ENCODE results near the gene WDR91.
"Not testable (repeated sequence)": the region's sequence is repeated elsewhere in the genome, so short reads cannot be mapped to it uniquely, and the experiment has no call there.

The WDR91 gene

DNA sequence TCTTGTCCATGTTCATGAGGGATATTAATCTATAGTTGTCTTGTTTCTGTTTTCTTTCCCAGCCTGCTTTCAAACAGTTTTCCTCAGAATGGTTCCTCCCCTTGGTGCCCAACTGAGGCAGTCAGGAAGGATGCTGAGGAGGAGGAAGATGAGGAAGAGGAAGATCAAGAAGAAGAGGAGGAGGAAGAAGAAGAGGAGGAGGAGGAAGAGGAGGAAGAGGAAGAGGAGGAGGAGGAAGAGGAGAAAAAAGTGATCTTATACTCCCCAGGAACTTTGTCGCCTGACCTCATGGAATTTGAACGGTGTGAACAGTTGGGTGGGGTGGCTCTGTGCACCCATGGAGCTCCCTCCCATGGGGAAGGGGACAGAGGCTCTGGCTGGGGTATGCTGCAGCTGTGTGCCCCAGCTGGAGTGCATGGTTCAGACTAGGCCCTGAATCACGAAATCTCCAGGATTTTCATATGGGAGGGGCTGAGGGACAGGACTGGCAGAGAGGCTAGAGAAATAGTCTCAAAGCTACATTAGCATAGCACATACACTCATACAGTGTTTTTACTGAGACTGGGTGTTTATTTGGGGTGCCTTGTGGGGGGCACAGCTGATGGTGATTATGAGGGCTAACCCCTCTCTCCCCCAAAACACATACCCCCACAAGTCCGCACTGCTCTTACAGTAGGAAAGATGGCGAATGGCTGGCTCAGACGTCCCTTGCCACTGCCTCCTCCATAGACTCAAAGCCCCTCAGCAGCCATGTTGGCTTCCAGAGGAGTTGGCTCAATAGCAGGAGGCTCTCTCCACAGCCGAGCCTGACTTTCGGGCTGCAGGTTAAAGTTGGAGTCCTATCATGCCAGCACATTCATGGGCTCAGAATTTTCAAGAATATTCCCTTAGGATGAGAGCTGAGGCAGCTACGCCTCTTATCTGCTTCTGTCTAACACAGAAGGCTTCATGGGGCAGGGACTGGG lies 34.2 kb upstream of the WDR91 start:
- Histone ChIP-seq H3K9ac (ENCODE audit: low read length) (no peak overlapping the region), H3K27me3 (ENCODE audit: control insufficient read depth in 1 of 2, insufficient read depth in 2 of 2, low read length in 2 of 2) (no peaks in the 10 kb centered on the region), H3K27ac (ENCODE audit: low read depth, low read length) (no peak overlapping the region), H3K36me3 (ENCODE audit: insufficient read depth, low read length) (no peaks in the 10 kb centered on the region), H3K9me3 (ENCODE audit: low read length) (no peaks in the 10 kb centered on the region), H3K4me1 (ENCODE audit: insufficient read depth, low read length) (no peaks in the 10 kb centered on the region), H3K4me3 (ENCODE audit: low read depth in 1 of 2, low read length in 2 of 2) (no peak overlapping the region)

- Histone ChIP-seq H3K4me1 (ENCODE audit: insufficient read depth, low read length) (no peaks in the 10 kb centered on the region), H3K9ac (ENCODE audit: low read length) (no peak overlapping the region), H3K27ac (ENCODE audit: low read depth, low read length) (no peak overlapping the region), H3K4me3 (ENCODE audit: low read depth in 1 of 2, low read length in 2 of 2) (no peak overlapping the region), H3K36me3 (ENCODE audit: insufficient read depth, low read length) (no peaks in the 10 kb centered on the region), H3K27me3 (ENCODE audit: control insufficient read depth in 1 of 2, insufficient read depth in 2 of 2, low read length in 2 of 2) (no peaks in the 10 kb centered on the region), H3K9me3 (ENCODE audit: low read length) (no peaks in the 10 kb centered on the region)
These were observed 30.9 kb upstream of the WDR91 start for GRCh38 chr7:135242096-135242684.

- H3K9ac ChIP-seq (ENCODE audit: low read length): no peak overlapping the region
- H3K9me3 ChIP-seq (ENCODE audit: low read length): no peaks in the 10 kb centered on the region
- no peaks in the 10 kb centered on the region for H3K27me3 ChIP-seq (ENCODE audit: control insufficient read depth in 1 of 2, insufficient read depth in 2 of 2, low read length in 2 of 2)
- no peaks in the 10 kb centered on the region for H3K4me1 ChIP-seq (ENCODE audit: insufficient read depth, low read length)
- no peaks in the 10 kb centered on the region for H3K36me3 ChIP-seq (ENCODE audit: insufficient read depth, low read length)
- H3K4me3 ChIP-seq (ENCODE audit: low read depth in 1 of 2, low read length in 2 of 2): no peak overlapping the region
- H3K27ac ChIP-seq (ENCODE audit: low read depth, low read length): no peak overlapping the region
These were observed 29.1 kb upstream of the WDR91 start for GRCh38 chr7:135240441-135240840.

DNA sequence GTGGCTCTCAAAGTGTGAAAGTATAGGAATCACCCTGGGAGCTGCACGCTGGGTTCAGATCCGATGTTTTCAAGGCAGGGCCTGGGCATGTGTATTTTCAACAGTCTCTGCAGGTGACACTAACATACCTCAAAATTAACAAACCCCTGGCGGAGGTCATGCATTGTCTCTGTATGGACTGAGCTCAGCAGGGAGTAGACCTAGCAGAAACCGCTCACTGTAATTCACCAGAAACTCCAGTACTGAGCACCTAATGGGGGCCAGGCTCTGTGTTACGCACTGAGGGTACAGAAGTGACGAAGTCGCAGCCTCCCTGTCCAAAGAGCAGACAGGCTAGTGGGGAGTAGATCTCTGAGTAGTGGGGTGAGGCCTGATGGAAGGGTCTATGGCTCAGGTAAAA lies 27.9 kb upstream of the WDR91 start:
- no peaks in the 10 kb centered on the region for H3K36me3 ChIP-seq (ENCODE audit: insufficient read depth, low read length)
- no peaks in the 10 kb centered on the region for H3K27me3 ChIP-seq (ENCODE audit: control insufficient read depth in 1 of 2, insufficient read depth in 2 of 2, low read length in 2 of 2)
- no peak overlapping the region for H3K27ac ChIP-seq (ENCODE audit: low read depth, low read length)
- H3K9me3 ChIP-seq (ENCODE audit: low read length): no peaks in the 10 kb centered on the region
- no peaks in the 10 kb centered on the region for H3K4me1 ChIP-seq (ENCODE audit: insufficient read depth, low read length)
- no peak overlapping the region for H3K9ac ChIP-seq (ENCODE audit: low read length)
- no peak overlapping the region for H3K4me3 ChIP-seq (ENCODE audit: low read depth in 1 of 2, low read length in 2 of 2)

DNA sequence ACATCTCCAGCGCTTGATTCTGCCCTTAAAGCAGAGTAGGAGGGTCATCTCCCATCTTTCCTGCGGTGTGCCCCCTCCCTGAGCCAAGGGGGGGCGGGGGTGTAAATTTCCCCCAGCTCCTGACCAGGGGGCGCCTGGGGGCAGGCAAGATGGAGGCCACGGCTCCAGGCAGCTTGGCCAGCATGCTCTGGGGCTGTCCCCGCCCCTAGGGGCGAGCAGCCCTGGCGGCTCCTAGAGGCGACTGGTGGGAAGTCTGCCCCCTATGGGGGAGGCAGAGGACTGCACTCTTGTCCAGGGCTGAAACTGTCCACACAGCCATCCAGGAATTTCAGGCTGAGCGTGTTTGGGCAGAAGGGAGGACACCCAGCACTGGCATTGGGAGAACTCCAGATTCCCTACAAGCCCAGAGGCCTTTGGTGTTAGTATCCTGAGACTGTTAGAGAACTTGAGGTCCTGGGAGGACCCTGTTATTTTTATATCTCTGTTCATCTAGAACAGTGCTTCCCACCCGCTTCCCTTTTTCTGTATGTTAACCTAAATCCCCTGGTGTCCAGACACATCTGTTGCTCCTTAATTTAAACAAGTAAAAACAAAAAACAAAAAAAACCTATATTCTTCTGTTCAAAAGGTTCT lies 26.9 kb upstream of the WDR91 start:
- H3K27ac ChIP-seq (ENCODE audit: low read depth, low read length): no peak overlapping the region
- H3K9ac ChIP-seq (ENCODE audit: low read length): no peak overlapping the region
- no peaks in the 10 kb centered on the region for H3K36me3 ChIP-seq (ENCODE audit: insufficient read depth, low read length)
- no peaks in the 10 kb centered on the region for H3K9me3 ChIP-seq (ENCODE audit: low read length)
- H3K4me1 ChIP-seq (ENCODE audit: insufficient read depth, low read length): no peaks in the 10 kb centered on the region
- no peak overlapping the region for H3K4me3 ChIP-seq (ENCODE audit: low read depth in 1 of 2, low read length in 2 of 2)
- H3K27me3 ChIP-seq (ENCODE audit: control insufficient read depth in 1 of 2, insufficient read depth in 2 of 2, low read length in 2 of 2): no peaks in the 10 kb centered on the region

DNA sequence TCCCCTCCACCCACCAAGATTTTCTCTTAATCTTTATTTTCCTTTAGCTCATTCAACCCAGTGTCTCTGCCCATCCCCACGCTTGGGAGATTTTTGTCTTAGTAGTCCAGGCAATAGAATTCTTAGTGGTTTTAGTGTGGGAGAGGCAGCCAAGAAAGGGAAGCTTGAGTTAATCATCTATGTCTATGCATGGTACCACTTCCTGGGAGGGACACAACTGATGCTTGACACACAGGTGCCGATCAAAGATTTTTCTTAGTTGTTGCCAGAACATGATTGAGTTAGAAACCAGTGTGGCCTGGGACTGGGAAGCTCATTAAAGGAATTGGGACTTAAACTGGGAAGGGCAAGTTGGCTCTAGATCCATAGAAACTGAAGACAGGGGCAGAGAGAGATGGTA lies 25.4 kb upstream of the WDR91 start:
- H3K27ac ChIP-seq (ENCODE audit: low read depth, low read length): no peak overlapping the region
- H3K4me3 ChIP-seq (ENCODE audit: low read depth in 1 of 2, low read length in 2 of 2): no peak overlapping the region
- H3K27me3 ChIP-seq (ENCODE audit: control insufficient read depth in 1 of 2, insufficient read depth in 2 of 2, low read length in 2 of 2): no peaks in the 10 kb centered on the region
- no peaks in the 10 kb centered on the region for H3K9me3 ChIP-seq (ENCODE audit: low read length)
- no peaks in the 10 kb centered on the region for H3K36me3 ChIP-seq (ENCODE audit: insufficient read depth, low read length)
- H3K9ac ChIP-seq (ENCODE audit: low read length): no peak overlapping the region
- no peaks in the 10 kb centered on the region for H3K4me1 ChIP-seq (ENCODE audit: insufficient read depth, low read length)

GRCh38 chr7:135235841-135236240 lies 24.5 kb upstream of the WDR91 start:
- H3K9me3 ChIP-seq (ENCODE audit: low read length): no peaks in the 10 kb centered on the region
- H3K27me3 ChIP-seq (ENCODE audit: control insufficient read depth in 1 of 2, insufficient read depth in 2 of 2, low read length in 2 of 2): no peaks in the 10 kb centered on the region
- no peaks in the 10 kb centered on the region for H3K36me3 ChIP-seq (ENCODE audit: insufficient read depth, low read length)
- no peak overlapping the region for H3K9ac ChIP-seq (ENCODE audit: low read length)
- H3K4me3 ChIP-seq (ENCODE audit: low read depth in 1 of 2, low read length in 2 of 2): no peak overlapping the region
- H3K4me1 ChIP-seq (ENCODE audit: insufficient read depth, low read length): no peaks in the 10 kb centered on the region
- no peak overlapping the region for H3K27ac ChIP-seq (ENCODE audit: low read depth, low read length)

GRCh38 chr7:135234727-135235126 lies 23.4 kb upstream of the WDR91 start:
- Histone ChIP-seq H3K36me3 (ENCODE audit: insufficient read depth, low read length) (no peaks in the 10 kb centered on the region), H3K27ac (ENCODE audit: low read depth, low read length) (no peak overlapping the region), H3K9ac (ENCODE audit: low read length) (no peak overlapping the region), H3K9me3 (ENCODE audit: low read length) (no peaks in the 10 kb centered on the region), H3K27me3 (ENCODE audit: control insufficient read depth in 1 of 2, insufficient read depth in 2 of 2, low read length in 2 of 2) (no peaks in the 10 kb centered on the region), H3K4me1 (ENCODE audit: insufficient read depth, low read length) (no peaks in the 10 kb centered on the region), H3K4me3 (ENCODE audit: low read depth in 1 of 2, low read length in 2 of 2) (no peak overlapping the region)

DNA sequence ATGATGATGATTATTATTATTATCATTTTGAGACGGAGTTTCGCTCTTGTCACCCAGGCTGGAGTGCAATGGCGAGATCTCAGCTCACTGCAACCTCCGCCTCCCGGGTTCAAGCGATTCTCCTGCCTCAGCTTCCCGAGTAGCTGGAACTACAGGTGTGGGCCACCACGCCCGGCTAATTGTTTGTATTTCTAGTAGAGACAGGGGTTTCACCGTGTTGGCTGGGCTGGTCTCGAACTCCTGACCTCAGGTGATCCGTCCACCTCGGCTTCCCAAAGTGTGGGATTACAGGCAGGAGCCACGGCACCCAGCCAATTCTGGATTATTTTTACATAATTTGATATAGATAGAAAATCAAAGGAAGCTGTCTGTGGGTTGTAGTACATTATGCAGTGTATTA lies 22.8 kb upstream of the WDR91 start:
- not testable (repeated sequence) for H3K36me3 ChIP-seq (ENCODE audit: insufficient read depth, low read length); H3K4me1 ChIP-seq (ENCODE audit: insufficient read depth, low read length); H3K9ac ChIP-seq (ENCODE audit: low read length); H3K27ac ChIP-seq (ENCODE audit: low read depth, low read length); H3K4me3 ChIP-seq (ENCODE audit: low read depth in 1 of 2, low read length in 2 of 2); H3K9me3 ChIP-seq (ENCODE audit: low read length); H3K27me3 ChIP-seq (ENCODE audit: control insufficient read depth in 1 of 2, insufficient read depth in 2 of 2, low read length in 2 of 2)

GRCh38 chr7:135233570-135233969 lies 22.2 kb upstream of the WDR91 start, which contains the start of gene STRA8:
STRA8 (plus strand) TSS chr7:135233838; CDS start chr7:135240525, 6,687 bp downstream.
- Histone ChIP-seq H3K27ac (ENCODE audit: low read depth, low read length) (no peak within 1 kb of the TSS), H3K4me3 (ENCODE audit: low read depth in 1 of 2, low read length in 2 of 2) (no peak within 1 kb of the TSS), H3K9ac (ENCODE audit: low read length) (no peak within 1 kb of the TSS), H3K27me3 (ENCODE audit: control insufficient read depth in 1 of 2, insufficient read depth in 2 of 2, low read length in 2 of 2) (no peaks in the 10 kb centered on the region), H3K36me3 (ENCODE audit: insufficient read depth, low read length) (no peaks in the 10 kb centered on the region), H3K4me1 (ENCODE audit: insufficient read depth, low read length) (no peaks in the 10 kb centered on the region), H3K9me3 (ENCODE audit: low read length) (no peaks in the 10 kb centered on the region)

- Histone ChIP-seq H3K9me3 (ENCODE audit: low read length) (no peaks in the 10 kb centered on the region), H3K4me3 (ENCODE audit: low read depth in 1 of 2, low read length in 2 of 2) (no peak overlapping the region), H3K9ac (ENCODE audit: low read length) (no peak overlapping the region), H3K27me3 (ENCODE audit: control insufficient read depth in 1 of 2, insufficient read depth in 2 of 2, low read length in 2 of 2) (no peaks in the 10 kb centered on the region), H3K27ac (ENCODE audit: low read depth, low read length) (no peak overlapping the region), H3K36me3 (ENCODE audit: insufficient read depth, low read length) (no peaks in the 10 kb centered on the region), H3K4me1 (ENCODE audit: insufficient read depth, low read length) (no peaks in the 10 kb centered on the region)
These were observed 21.4 kb upstream of the WDR91 start for GRCh38 chr7:135232720-135233119.

Measured in muscle layer of colon (tissue), 2 donors.